HG02973 (cell line): Measurements from ENCODE around the gene COL24A1.

Experiments
- ATAC-seq: cut with Tn5 transposase; IDR thresholded peaks from one replicate; pipeline ENCODE4 v1.9.1; 2021; ENCODE audit warnings: moderate library complexity; ENCODE audit not compliant: unreplicated experiment

COL24A1 gene

GRCh38 chr1:85707267-85707989, 449.1 kb downstream of the COL24A1 start:
- ATAC-seq = peak; percentile 29

DNA sequence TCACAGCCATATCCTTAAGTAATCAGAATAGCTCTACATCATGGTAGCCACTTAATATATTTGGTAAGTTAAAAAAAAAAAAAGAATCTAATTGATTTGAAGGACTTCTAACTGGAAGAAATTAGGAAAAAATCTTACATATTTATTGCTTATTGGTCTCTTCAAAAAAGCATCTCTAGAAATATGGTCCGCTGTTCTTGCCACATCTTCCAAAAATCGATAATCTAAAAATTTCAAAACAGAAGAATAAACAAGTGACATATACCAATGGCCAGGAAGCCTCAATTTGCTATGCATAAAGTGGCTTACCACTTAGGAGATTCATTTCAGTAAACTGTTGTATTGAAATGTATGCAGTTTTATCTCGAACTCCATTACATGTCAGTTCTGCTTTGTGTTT, 450.6 kb downstream of the COL24A1 start:
- no peak for ATAC-seq

GRCh38 chr1:85700422-85700821, 456.1 kb downstream of the COL24A1 start:
- no peak for ATAC-seq

- no peak for ATAC-seq
Measured at GRCh38 chr1:85697895-85698294, 458.7 kb downstream of the COL24A1 start.

GRCh38 chr1:85692730-85693314, 463.8 kb downstream of the COL24A1 start:
- no peak for ATAC-seq

DNA sequence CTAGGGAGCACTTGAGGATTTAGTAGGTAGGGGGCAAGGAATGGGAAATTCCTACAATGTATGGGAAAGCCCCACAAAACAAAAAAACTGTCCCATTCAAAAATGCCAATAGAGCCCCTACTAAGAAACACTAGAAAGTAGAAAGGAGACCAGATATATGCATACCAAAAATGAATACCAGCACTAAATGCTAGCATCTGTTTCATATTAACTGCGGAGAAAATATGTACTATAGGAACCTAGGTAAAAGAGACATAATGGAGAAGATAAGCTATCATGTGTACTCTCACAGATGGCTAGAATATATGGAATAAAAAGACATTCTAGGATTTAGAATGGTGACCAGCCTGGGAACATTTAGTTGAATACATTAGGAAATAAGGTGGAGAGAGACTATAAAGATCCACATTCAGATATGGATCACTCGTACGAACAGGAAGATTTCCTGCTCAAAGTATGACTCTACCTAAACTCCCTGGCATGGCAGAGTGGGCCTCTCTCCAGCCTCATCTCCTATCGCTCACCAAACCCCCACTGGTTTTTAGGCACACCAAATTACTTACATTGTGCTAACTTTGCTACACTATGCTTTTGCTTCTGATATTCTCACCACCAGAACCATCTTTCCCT, 466.7 kb downstream of the COL24A1 start:
- ATAC-seq = no peak

GRCh38 chr1:85683292-85684025, 473.1 kb downstream of the COL24A1 start:
- no peak for ATAC-seq

DNA sequence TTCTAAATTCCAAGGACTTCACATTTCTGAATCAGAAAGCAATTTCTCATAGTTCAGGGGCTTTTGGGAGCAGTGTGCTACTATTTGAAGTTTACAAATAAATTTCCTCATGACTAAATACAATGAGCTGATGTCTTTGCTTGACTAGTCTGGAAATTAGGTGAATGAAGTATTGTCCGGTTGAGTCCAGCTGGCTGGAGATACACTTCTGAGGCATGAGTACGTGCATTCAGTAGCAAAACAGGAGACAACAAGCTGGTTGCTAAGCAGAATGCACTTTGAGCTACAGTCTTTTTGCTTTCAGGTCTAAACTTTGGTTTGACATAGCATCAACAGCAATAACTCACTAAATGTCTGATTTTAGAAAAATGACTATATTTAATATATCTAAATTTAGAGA, 475.5 kb downstream of the COL24A1 start:
- ATAC-seq = no peak
